Activated CD4-positive, alpha-beta T cell treated with anti-CD3 and anti-CD28 coated beads, Interleukin-2, amount 50 U/mL, for 4 hours (primary cell): ENCODE data around the gene KLHL2.
"Not testable (repeated sequence)": the region's sequence is repeated elsewhere in the genome, so short reads cannot be mapped to it uniquely, and the experiment has no call there.

ENCODE experiments used
- DNase-seq, 2 experiments: peaks; one replicate each; pipeline ENCODE4 v3.0.0-alpha.2; 2020

The KLHL2 gene, protein sequence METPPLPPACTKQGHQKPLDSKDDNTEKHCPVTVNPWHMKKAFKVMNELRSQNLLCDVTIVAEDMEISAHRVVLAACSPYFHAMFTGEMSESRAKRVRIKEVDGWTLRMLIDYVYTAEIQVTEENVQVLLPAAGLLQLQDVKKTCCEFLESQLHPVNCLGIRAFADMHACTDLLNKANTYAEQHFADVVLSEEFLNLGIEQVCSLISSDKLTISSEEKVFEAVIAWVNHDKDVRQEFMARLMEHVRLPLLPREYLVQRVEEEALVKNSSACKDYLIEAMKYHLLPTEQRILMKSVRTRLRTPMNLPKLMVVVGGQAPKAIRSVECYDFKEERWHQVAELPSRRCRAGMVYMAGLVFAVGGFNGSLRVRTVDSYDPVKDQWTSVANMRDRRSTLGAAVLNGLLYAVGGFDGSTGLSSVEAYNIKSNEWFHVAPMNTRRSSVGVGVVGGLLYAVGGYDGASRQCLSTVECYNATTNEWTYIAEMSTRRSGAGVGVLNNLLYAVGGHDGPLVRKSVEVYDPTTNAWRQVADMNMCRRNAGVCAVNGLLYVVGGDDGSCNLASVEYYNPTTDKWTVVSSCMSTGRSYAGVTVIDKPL

DNA sequence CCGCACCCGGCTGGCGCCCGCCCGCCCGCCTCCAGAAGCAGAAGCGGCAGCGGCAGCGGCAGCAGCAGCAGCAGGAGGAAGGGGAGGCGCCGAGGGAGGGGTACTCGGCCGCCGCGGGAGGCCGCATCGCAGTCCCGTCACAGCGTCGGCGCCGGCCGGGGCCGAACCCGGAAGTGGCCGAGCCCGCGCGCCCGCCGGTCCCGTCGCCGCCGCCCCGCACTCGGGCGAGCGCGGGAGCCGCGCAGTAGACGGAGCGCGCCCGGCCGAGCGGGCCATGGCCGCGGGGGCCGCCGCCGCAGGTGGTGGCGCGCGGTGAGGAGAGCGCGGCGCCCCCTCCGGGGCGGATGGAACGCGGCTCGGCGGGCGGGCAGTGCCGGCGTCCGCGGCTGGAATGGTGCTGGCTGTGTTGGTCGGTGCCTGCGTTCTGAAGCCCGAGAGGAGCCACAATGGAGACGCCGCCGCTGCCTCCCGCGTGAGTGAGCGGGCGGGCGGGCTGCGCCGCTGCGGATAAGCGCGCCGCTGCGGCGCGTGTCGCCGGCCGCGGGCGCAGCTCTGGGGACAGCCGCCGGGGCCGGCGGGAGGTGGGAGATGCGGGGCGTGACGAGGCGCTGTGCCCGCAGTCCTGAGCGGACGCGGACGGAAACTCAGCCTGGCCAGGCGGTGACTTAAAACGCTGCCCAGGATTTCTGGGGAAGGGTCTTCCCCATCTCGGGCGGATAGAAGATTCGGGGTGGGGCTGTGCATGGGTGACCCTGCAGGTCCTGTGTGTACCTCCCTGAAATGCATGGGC lies at the start of gene KLHL2:
Gene KLHL2 (plus strand): TSS at position 131 of the 790 bp plus-strand sequence. CDS start 316 bp downstream, at position 447.
- peak; percentile 52 to 58 for DNase-seq

DNA sequence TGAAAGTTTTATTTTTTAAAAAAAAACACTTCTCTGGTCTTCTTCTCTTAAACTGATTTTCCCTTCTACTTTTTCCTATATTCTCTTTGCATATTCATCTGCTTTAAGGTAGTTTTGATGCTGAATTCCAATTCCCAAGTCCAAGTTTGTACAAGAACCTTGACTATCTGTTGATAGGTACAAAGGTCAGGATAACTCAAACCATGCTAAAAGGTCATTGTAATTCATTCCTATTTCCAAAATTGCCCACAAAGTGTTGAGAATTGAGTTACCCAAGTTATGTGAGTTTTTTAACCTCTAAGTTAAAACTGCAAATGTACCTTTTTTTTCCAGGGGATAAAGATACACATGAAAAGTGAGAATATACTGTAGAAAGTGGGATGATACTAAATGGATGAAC lies 48.6 kb upstream of the KLHL2 start:
- DNase-seq = no peak

DNA sequence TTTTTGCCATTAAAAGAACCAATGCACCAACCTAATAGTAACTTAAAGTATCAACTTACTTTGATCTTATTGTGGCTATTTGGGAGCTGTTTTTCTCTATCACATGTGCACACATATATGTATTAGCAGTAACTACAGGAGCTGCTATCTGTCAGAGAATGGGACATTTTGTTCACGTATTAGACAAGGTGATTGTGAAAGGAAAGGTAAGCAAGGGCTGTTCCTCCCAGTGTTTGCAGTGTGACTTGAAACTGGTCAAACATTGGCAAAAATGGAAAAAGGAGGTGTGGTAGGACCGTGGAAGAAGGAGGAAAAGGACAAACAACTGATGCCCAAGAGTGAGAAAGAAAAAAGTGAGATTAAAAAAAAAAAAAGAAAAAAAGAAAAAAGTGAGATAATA lies 43.1 kb upstream of the KLHL2 start:
- DNase-seq = no peak

DNA sequence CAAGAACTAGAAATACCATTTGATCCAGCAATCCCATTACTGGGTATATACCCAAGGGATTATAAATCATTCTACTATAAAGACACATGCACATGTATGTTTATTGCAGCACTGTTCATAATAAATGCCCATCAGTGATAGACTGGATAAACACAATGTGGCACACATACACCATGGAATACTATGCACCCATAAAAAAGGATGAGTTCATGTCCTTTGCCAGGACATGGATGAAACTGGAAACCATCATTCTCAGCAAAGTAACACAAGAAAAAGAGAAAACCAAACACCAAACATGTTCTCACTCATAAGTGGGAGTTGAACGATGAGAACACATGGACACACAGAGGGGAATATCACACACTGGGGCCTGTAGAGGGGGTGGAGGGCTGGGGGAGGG lies 40.5 kb upstream of the KLHL2 start:
- not testable (repeated sequence) for DNase-seq

DNA sequence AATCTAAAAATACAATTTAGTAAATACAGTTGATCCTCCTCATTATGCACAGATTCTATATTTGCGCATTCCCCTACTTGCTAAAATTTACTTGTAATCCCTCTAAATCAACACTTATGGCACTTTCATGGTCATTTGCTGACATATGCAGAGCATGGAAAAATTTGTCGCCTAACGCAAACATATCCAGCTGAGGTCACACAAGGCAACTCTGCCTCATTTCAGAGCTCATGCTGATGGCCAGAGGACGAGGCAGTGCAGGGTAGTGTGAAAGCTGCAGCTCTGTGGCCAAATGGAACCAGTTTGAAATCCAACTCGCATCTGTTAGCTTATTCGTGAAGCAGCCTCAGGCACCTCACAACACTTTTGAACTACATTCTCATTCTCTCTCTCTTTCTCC lies 39.7 kb upstream of the KLHL2 start:
- no peak for DNase-seq

DNA sequence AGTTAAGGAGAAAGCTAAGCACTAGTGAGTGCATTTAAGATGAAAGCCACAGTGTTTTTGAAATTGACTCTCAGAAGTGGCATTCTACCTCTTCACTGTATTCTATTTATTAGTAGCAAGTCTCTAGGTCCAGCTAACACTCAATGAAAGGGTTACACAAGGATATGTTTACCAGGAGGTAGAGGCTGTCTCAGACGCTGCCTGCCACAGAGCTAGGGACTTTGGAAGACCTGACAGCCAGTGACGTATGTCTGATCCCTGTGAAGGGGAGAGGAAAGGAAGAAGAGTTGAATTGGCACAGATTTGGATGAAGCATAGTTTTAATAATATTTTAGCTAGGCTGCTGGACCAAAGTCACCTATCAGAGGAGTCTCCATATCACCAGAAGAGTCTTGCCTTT lies 36.5 kb upstream of the KLHL2 start:
- DNase-seq = no peak

DNA sequence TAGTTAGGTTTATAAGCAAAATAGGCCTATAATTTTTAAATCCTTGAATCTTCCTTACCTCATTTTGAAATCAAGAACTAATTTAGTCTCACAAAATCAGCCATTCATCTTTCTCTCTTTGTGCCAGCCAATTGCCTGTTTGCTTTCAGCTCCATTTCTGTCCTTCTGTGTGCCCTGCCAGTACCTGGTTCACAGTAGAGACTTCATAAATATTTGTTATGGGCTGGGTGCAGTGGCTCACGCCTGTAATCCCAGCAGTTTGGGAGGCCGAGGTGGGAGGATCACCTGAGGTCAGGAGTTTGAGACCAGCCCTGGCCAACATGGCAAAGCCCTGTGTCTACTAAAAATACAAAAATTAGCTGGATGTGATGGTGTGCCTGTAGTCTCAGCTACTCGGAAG lies 31.9 kb upstream of the KLHL2 start:
- DNase-seq = not testable (repeated sequence)

DNA sequence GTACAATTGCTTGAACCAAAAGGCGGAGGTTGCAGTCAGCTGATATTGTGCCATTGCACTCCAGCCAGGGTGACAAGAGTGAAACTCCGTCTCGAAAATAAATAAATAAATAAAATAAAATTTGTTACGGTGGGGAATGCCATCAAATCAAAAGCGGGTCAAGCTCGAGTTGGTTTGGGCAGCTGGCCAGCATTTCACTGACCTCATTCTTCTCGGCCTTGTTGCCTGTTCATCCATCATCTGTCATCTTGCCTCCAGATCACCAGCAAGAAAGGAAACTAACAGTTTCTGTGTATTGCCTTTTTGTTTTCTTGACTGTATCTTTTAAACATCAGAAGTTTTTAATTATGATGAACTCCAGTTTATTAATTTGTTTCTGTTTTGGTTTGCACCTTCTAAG lies 31.5 kb upstream of the KLHL2 start:
- no peak for DNase-seq

DNA sequence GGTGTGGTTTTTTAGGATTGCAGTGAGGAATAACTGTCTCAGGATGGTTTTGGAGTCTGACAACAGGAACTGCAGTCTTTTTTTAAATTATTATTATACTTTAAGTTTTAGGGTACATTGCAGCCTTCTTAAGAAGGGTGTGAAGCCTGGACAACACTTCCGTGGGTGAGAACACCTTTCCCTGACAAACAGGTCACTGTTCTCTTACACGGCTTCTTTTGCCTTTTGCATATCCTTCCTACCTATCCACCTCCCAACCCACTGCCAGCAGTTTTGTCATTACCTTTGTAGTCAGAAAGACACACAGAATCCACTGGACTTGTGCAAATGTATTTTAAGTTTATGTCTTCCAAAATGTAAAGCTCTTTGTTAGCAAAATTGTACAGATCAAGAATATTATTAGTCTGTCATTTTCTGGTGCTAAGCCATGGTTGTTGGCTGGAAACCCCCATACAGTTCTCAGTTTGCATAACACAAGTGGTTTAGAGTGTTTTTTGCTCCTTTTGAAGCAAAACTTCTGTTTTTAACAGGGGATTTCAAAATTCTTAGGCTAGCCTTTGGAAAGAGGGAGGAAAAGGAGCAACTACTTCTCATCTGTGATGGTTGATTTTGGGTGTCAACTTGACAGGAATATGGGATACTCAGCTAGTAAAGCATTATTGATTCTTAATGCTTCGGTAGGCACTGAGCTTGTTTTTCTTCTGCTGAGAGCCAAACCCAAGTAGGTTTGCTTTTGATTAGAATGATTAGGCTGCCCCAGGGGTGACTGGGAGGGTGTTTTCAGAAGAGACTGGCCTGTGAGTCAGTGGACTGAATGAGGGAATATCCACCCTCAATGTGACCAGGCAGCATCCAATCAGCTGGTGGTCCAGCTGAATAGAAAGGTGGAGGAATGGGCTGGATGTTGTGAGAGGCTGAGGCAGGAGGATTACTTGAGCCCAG lies 29.4 kb upstream of the KLHL2 start:
- DNase-seq = no peak

DNA sequence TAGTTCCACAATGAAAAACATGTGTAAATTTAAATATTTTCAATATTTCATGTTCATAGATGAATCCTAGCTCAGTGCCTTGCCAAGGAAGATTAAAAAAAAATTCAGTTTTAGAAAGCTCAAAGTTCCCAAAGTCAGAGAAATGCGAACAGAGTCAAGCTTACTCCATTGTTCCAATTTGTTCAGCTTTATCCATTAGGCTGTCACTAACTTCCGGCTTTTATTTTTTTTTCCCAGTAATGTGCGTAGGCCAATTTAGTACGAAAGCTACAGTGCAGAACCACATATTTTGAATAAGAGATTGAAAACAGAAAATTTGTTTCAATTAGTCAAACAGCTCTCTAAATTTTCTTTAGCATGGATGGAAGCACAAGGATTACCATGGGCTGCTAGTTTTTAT lies 23.1 kb upstream of the KLHL2 start:
- no peak for DNase-seq

DNA sequence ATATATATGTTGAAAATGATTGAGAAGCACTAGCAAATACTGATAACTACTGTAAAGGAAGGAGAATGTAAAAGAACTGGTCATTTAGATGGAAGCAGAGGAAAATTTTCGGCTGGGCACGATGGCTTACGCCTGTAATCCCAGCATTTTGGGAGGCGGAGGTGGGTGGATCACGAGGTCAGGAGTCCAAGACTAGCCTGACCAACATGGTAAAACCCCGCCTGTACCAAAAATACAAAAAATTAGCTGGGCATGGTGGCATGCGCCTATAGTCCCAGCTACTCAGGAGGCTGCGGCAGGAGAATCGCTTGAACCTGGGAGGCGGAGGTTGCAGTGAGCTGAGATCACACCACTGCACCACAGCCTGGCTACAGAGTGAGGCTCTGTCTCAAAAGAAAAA lies 22.4 kb upstream of the KLHL2 start:
- not testable (repeated sequence) for DNase-seq

DNA sequence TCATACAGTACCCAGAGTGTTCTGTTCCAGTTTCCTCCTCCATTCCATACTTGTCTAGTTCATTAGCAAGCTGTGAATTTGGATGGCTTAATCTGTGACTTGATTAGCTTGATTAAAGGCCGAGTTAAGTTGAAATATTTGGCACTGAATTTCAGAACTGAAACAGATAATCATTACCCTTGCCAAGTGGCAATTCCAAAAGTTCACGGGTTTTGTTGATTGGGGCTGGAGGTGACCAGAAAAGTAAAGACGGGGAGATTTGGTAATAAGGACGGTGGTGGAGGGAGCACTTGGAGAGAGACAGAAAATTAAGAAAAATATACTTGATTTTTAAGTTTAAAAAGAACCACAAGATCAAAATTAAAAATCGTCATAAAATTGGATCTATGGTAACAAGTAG lies 21.9 kb upstream of the KLHL2 start:
- no peak for DNase-seq

DNA sequence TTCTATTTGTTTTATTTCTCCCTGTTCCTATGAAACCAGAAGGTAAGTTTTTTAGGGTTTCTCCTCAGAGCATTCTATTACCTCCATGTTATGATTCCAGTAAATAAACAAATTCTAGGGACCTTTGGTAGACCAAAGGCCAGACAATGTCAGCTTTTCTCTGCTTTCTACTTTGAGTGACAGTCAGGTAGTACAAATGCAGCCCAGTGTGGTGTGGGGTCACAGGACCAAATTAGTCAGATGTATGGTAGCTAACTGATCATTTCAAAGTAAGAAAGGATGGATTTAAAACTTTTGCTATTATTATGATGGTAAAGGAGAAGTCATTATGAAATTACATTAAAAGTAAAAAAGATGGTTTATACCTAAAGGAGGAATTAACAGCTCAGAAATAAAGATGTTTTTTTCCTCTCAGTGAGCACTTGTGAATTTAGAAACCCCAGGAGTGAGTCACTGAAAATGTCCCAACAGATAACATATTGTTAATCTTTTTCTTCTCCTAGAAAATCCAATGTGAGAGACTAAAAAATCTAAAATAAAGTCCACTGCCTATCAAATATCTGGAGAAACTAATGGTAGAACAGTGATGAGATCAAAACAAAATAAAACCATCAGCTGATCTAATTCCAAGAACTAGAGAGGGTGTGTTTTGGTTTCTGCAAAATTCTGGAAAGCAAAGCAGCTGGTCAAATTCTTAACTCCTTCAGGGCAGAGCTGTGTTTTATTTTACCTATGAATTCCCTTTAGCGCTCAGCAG lies 16.6 kb upstream of the KLHL2 start:
- no peak for DNase-seq

DNA sequence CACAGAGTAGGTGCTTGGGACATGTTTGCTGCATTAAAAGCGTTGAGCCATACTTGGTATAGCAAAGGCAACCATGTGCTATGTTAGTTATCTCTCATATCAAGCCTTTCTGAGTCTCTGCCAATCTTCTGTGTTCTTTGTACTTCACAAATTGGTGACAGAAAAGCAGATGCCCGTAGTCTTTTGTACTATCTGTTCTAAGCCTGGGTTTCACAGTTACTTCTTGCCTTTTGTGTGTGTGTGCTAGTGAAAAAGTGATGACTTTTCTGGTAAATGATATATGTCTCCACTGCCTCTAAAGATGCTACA lies 16.1 kb upstream of the KLHL2 start:
- DNase-seq = no peak

DNA sequence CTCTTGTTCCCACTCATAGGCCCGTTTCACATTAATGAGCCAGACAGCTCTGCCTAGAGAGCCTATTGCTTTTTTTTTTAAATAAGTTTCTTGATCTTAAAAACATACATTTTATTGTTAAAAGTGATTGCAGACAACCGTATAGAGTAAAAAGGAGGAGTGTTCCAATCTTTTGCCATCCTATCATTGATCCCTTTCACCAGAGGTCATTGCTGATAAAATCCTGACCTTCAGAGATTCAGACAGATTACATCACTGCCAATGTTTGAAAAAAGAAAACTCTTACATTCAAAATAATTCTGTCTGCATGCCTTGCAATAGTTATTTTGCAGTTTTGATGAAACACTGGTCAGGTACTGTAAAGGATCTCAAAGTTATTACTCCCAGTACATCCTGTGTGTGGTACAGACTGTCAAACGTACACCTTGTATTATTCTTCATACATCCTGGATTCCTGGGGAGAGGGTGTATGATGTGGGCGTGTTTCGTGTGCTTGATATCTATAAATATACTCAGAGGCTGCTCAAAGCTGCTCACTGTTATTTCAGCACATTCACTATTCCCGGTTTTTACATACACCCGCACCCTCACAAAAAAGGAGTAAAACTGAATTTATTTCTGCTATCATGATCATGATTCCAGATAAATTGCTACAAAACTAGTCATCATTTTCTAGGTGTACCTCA lies 15.4 kb upstream of the KLHL2 start:
- no peak for DNase-seq

DNA sequence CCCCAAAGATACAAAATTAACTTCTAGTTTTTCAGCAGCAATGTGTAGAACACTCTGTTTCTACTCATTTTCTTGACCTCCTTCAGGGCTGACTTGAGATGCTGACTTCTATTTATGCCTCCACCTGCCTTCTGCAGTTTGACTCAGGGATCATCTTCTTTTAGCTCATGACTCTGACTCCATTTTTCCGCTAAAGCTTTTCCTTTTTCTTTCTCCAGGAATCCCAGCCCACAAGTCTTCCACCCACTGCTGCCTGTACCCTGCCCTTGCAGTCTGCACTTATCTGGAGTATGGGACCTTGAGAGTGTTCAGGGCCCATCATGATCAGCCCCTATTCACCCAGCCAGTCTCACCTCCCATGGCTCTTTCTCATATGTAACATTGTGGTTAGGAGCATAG lies 14.9 kb upstream of the KLHL2 start:
- no peak for DNase-seq

DNA sequence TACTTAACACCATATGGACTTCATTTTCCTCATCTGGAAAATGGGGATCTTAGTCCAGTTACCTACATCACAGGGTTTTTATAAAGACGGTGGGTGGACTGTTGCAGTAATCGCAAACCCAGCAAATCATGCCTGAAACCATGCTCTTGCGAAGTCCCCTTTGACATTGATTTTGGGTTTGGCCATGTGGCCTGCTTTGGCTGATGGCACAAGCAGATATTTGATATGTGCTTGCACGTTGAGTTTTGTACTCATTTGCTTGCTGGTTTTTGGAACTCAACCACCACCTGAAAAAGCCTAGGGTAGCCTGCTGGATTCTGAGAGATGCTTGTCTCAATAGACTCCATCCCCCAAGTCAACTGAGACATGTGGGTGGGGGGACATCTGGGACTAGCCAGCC lies 14.4 kb upstream of the KLHL2 start:
- no peak for DNase-seq

DNA sequence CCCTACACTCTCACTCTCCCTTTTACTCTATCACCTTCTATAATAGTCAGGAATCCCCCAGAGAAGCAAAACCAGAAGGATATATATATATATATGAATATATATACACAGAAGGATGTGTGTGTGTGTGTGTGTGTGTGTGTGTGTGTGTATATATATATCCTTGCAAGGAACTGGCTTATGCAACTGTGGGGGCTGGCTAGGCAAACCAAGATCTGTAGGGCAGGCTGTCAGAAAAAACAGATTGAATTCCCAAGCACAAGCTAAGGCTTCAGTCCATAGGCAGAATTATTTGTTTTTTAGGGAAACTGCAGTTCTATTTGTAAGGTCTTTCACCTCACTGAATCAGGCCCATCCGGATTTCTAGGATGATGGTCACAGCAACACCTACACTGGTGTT lies 13.0 kb upstream of the KLHL2 start:
- no peak for DNase-seq

DNA sequence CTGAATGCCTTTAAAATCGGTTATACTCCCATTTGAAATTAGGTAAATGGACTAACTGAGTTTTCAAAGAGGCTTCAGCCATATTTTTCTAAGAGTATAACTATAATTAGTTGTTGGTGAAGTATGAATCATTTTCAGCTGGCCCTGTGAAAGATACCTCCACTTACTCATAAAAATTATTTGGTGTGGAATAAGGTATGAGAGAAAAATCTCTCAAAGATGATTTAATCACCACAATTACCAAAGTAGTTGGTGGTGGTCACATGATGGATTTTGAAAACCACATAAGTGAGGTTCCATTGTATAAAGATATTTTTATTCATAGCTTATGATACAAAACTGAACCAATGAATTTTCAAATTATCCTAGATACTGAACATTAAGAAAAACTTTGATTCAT lies 9.0 kb upstream of the KLHL2 start:
- DNase-seq = no peak

DNA sequence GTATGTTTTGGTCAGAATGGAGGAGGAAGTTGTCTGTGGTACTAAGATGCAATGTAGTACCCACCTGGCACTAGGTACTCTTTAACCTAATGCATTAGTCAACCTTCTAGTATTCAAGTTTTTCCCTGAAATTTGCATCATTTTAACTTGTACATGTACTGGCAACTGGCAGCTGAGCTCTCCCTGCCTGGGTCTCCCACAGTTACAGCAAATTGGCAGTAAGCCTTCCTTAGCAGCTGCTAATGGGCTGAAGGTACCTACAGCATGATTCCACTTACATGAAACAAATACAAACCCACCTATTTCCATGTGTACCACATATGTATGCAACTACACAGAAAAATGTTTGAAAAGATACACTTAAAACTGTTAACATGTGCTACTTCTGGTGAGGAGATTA lies 8.1 kb upstream of the KLHL2 start:
- DNase-seq = no peak

DNA sequence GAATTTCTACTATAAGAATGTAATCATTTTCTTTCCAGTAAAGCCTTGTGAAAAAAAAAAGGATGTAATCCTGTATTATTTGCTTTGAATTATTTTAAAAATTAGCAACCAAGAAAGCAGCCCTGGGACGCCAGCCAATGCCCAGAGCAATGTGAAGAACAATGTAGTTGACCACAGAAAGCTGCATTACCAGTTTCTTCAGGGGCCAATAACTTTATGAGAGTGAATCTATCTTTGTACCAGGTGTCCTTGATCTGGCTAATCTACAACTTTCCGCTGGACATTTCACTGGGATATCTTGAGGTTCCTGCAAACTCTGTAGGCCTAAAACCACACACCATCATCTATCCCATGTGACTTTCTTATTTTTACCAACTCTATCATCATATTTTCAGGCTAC lies 7.6 kb upstream of the KLHL2 start:
- DNase-seq = no peak

DNA sequence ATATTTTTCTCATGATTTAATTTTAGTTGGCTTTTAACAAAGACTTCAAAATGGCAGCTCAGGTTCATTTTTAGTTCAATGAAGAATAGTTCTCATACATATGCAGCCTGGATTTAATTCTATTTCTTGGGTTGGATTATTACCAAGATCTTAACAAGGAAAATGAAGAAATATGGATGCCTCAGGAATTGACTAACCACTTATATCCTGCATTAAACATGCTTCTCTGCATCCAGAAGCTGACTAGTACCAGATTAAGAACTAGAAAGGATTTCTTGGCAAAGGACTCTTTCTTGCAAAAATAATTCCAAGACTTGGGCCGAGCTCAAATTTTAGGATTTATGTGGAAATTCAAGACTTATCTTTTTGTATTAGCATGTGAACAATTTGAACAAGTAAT lies 5.6 kb upstream of the KLHL2 start:
- no peak for DNase-seq
